GM18907 (cell line): ENCODE data around the gene DAPK1.

Experiments used
- ATAC-seq: cut with Tn5 transposase; IDR thresholded peaks from one replicate; pipeline ENCODE4 v1.9.1; 2021; ENCODE audit warnings: mild to moderate bottlenecking, moderate library complexity; ENCODE audit not compliant: unreplicated experiment

DAPK1 gene

GRCh38 chr9:87516222-87516925 is 18.7 kb downstream of the DAPK1 start:
- ATAC-seq, result no peak

GRCh38 chr9:87516926-87517290 is 19.2 kb downstream of the DAPK1 start:
- no peak for ATAC-seq

GRCh38 chr9:87517732-87518131 is 20.1 kb downstream of the DAPK1 start:
- no peak for ATAC-seq

- no peak for ATAC-seq
Observed at GRCh38 chr9:87518702-87519335, 21.2 kb downstream of the DAPK1 start.

GRCh38 chr9:87519461-87519860 is 21.8 kb downstream of the DAPK1 start:
- ATAC-seq, result no peak

GRCh38 chr9:87520172-87520683 is 22.6 kb downstream of the DAPK1 start:
- no peak for ATAC-seq

GRCh38 chr9:87521834-87522233 is 24.2 kb downstream of the DAPK1 start:
- ATAC-seq, result no peak

GRCh38 chr9:87524061-87524460 is 26.4 kb downstream of the DAPK1 start:
- ATAC-seq, result no peak

GRCh38 chr9:87525546-87526303 is 28.1 kb downstream of the DAPK1 start:
- no peak for ATAC-seq

GRCh38 chr9:87527211-87527916 is 29.7 kb downstream of the DAPK1 start:
- no peak for ATAC-seq

GRCh38 chr9:87528969-87529368 is 31.3 kb downstream of the DAPK1 start:
- ATAC-seq, result no peak

- ATAC-seq, result no peak
Observed at GRCh38 chr9:87529671-87530070, 32.0 kb downstream of the DAPK1 start.

GRCh38 chr9:87530716-87531115 is 33.0 kb downstream of the DAPK1 start:
- ATAC-seq, result no peak

GRCh38 chr9:87531370-87532295 is 34.0 kb downstream of the DAPK1 start:
- no peak for ATAC-seq

GRCh38 chr9:87533271-87533670 is 35.6 kb downstream of the DAPK1 start:
- no peak for ATAC-seq

GRCh38 chr9:87534036-87534435 is 36.4 kb downstream of the DAPK1 start:
- no peak for ATAC-seq

GRCh38 chr9:87534957-87535356 is 37.3 kb downstream of the DAPK1 start:
- no peak for ATAC-seq

GRCh38 chr9:87535817-87536539 is 38.3 kb downstream of the DAPK1 start:
- peak; percentile 73 for ATAC-seq

GRCh38 chr9:87537625-87538024 is 40.0 kb downstream of the DAPK1 start:
- no peak for ATAC-seq
